Measurements from ENCODE around the gene SMIM24.

The SMIM24 gene

DNA sequence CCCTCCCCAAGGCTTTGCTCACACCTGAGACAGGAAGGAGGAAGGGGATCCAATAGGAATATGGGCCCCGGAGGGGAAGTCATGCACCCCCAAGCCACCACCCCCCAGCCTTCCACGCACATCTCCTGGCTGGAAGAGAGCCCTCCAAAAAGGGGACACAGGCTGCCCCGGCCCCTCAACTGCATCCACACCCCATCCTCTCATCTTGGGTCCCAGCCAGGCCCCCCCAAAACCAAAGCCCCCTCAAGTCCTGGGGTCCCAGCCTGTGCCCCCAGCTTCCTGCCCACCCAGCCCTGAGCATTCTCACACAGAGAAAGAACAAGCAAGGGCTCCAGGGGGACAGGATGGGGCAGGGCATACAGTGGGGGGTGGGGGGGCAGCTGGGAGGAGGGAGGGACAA lies 12.1 kb downstream of the SMIM24 start:
- H3K9ac ChIP-seq (ENCODE audit: low read length): no peak overlapping the region
- no peaks in the 10 kb centered on the region for H3K79me2 ChIP-seq (ENCODE audit: insufficient read depth, low read length)
- no peak overlapping the region for H3K4me2 ChIP-seq (ENCODE audit: low read depth, low read length, poor library complexity, severe bottlenecking)
- no peaks in the 10 kb centered on the region for H3K27me3 ChIP-seq (ENCODE audit: low read length)
- H3K9me3 ChIP-seq (ENCODE audit: insufficient read depth, low read length): no peaks in the 10 kb centered on the region
- no peak overlapping the region for H2AFZ ChIP-seq (ENCODE audit: low read depth, low read length, severe bottlenecking)
- no peak overlapping the region for H3K27ac ChIP-seq (ENCODE audit: low read depth, low read length)
- TF ChIP-seq EZH2phosphoT487 (conservative IDR thresholded peaks at IDR 0.05; ENCODE audit: low read length): no peak
- no peak for TF ChIP-seq CTCF (IDR thresholded peaks at IDR 0.05; ENCODE audit: insufficient read depth, low read length, poor library complexity, severe bottlenecking)
- no peaks in the 10 kb centered on the region for H4K20me1 ChIP-seq (ENCODE audit: low read depth, low read length)
- no peaks in the 10 kb centered on the region for H3K36me3 ChIP-seq (ENCODE audit: low read length)
- H3K4me3 ChIP-seq (ENCODE audit: insufficient read depth, low read length, poor library complexity, severe bottlenecking): no peak overlapping the region
- no peaks in the 10 kb centered on the region for H3K9me2 ChIP-seq (replicated peaks; ENCODE audit: insufficient read depth, low read length)
- no peaks in the 10 kb centered on the region for H3F3A ChIP-seq (ENCODE audit: insufficient read depth)

DNA sequence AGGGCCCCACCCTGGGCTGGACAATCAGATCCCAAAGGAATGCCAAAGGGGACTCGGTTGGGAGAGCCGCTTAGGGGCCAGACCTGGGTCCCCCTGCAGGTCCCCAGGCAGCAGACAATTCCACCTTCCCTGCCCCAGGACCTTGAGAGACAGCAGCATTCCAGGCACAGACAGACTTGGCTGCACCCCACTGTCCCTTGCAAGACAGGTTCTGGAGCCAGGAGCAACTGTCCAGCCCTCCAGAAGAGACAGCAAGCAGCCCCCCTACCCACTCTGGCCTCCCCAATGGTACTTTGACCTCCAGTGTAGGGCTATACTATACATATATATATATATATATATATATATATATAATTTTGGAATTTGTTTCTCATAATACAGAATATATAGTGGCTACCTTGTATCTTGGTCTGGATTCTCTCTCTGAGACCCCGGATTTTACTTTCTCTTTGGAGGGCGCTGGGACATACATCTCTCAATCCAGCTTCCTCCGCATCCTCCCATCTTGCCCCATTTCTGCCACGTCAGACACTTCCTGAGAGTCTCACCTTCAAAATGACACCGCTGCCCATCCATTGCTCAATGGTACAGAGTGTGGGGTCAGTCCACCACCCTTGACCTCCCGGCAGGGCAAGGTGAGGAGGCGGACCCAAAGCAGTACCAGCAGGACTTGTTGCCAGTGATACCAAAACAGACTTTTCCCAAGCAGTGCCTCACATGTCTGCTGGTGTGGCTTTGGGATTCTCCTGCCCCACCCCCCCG lies 12.7 kb downstream of the SMIM24 start:
- no peaks in the 10 kb centered on the region for H3K9me2 ChIP-seq (replicated peaks; ENCODE audit: insufficient read depth, low read length)
- no peaks in the 10 kb centered on the region for H3K36me3 ChIP-seq (ENCODE audit: low read length)
- TF ChIP-seq CTCF (IDR thresholded peaks at IDR 0.05; ENCODE audit: insufficient read depth, low read length, poor library complexity, severe bottlenecking): no peak
- no peak for TF ChIP-seq EZH2phosphoT487 (conservative IDR thresholded peaks at IDR 0.05; ENCODE audit: low read length)
- H2AFZ ChIP-seq (ENCODE audit: low read depth, low read length, severe bottlenecking): no peak overlapping the region
- H3K79me2 ChIP-seq (ENCODE audit: insufficient read depth, low read length): no peaks in the 10 kb centered on the region
- no peak overlapping the region for H3K9ac ChIP-seq (ENCODE audit: low read length)
- H3K9me3 ChIP-seq (ENCODE audit: insufficient read depth, low read length): no peaks in the 10 kb centered on the region
- no peak overlapping the region for H3K4me3 ChIP-seq (ENCODE audit: insufficient read depth, low read length, poor library complexity, severe bottlenecking)
- H3K4me2 ChIP-seq (ENCODE audit: low read depth, low read length, poor library complexity, severe bottlenecking): no peak overlapping the region
- no peaks in the 10 kb centered on the region for H3K27me3 ChIP-seq (ENCODE audit: low read length)
- H3K27ac ChIP-seq (ENCODE audit: low read depth, low read length): no peak overlapping the region
- no peaks in the 10 kb centered on the region for H3F3A ChIP-seq (ENCODE audit: insufficient read depth)
- H4K20me1 ChIP-seq (ENCODE audit: low read depth, low read length): no peaks in the 10 kb centered on the region

DNA sequence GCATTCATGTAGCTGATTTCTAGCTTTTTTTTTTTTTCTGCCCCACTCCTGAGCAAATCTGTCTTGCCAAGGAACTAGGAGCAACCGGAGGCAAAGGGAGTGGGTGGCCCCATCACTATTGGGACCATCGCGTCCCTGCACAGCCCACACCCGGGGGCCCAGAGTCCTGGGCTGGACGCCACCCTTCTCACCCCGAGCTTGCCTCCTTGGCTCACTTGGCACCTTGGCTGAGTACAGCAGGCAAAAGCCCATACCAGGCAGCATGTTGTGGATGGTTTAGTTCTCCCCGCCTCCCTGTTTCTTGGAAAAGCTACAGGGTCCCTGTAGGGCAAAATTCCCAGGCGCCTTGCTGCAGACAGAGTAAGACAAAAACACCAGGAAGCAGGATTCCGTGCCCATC lies 13.7 kb downstream of the SMIM24 start:
- Histone ChIP-seq H3K27ac (ENCODE audit: low read depth, low read length) (no peak overlapping the region), H3K4me2 (ENCODE audit: low read depth, low read length, poor library complexity, severe bottlenecking) (no peak overlapping the region), H3K9me3 (ENCODE audit: insufficient read depth, low read length) (no peaks in the 10 kb centered on the region), H3K27me3 (ENCODE audit: low read length) (no peaks in the 10 kb centered on the region), H3K79me2 (ENCODE audit: insufficient read depth, low read length) (no peaks in the 10 kb centered on the region), H3F3A (ENCODE audit: insufficient read depth) (no peaks in the 10 kb centered on the region), H3K9ac (ENCODE audit: low read length) (no peak overlapping the region), H4K20me1 (ENCODE audit: low read depth, low read length) (no peaks in the 10 kb centered on the region), H3K9me2 (replicated peaks; ENCODE audit: insufficient read depth, low read length) (no peaks in the 10 kb centered on the region), H2AFZ (ENCODE audit: low read depth, low read length, severe bottlenecking) (no peak overlapping the region), H3K4me3 (ENCODE audit: insufficient read depth, low read length, poor library complexity, severe bottlenecking) (no peak overlapping the region), H3K36me3 (ENCODE audit: low read length) (no peaks in the 10 kb centered on the region)
- TF ChIP-seq CTCF (IDR thresholded peaks at IDR 0.05; ENCODE audit: insufficient read depth, low read length, poor library complexity, severe bottlenecking): no peak
- no peak for TF ChIP-seq EZH2phosphoT487 (conservative IDR thresholded peaks at IDR 0.05; ENCODE audit: low read length)

Data from SU-DHL-6 (cell line).